Measurements from ENCODE around the gene PARVA. TPM values are rescaled to one million over a fixed set of nuclear protein-coding genes. Genes with fewer than 3 reads are reported as not detected.

Gene PARVA
- total RNA-seq, 1 experiment from 2014 or later: 18.1 TPM

- H2BK5ac ChIP-seq (ENCODE audit: insufficient read length, low read length): no peak overlapping the region
- no peak overlapping the region for H4K5ac ChIP-seq (ENCODE audit: insufficient read length, low read depth, low read length)
- H3K23me2 ChIP-seq (ENCODE audit: insufficient read length, low read depth, low read length, poor library complexity, severe bottlenecking): no peaks in the 10 kb centered on the region
- Mint-ChIP-seq H3K9me3 (no peaks in the 10 kb centered on the region), H3K27ac (no peak overlapping the region), H3K36me3 (ENCODE audit: insufficient read depth in 1 of 3, low read depth in 3 of 3) (peaks cover 0 to 2% (median 0%) of the 10 kb centered on the region in 3 experiments; a peak in 1 of 7 replicates), H3K4me3 (no peak overlapping the region), H3K4me1 (peaks cover 0 to 2% of the 10 kb centered on the region in 2 experiments; a peak in 1 of 4 replicates), H3K27me3 (ENCODE audit: low read depth) (no peaks in the 10 kb centered on the region; the same call in 1 of the 2 replicates)
- H2BK15ac ChIP-seq (ENCODE audit: low read depth, low read length): no peak overlapping the region
- H3K23ac ChIP-seq (ENCODE audit: insufficient read length, low read depth, low read length): no peak overlapping the region
- no peaks in the 10 kb centered on the region for H3K79me2 ChIP-seq (ENCODE audit: insufficient read depth, low read length)
- H4K8ac ChIP-seq (replicated peaks; ENCODE audit: insufficient read length, low read depth, low read length): no peak overlapping the region
- no peak overlapping the region for H3K4ac ChIP-seq (ENCODE audit: low read depth, low read length)
- no peaks in the 10 kb centered on the region for H3K27me3 ChIP-seq (ENCODE audit: insufficient read depth, low read length)
- no peak for TF ChIP-seq CTCF (conservative IDR thresholded peaks at IDR 0.05)
- no peak overlapping the region for H3K56ac ChIP-seq (ENCODE audit: insufficient read length, low read depth, low read length)
- no peaks in the 10 kb centered on the region for H3K9me3 ChIP-seq (ENCODE audit: control insufficient read depth, low read depth, low read length)
- H2BK120ac ChIP-seq (ENCODE audit: low read depth, low read length, poor library complexity, severe bottlenecking): no peak overlapping the region
- H3K4me2 ChIP-seq (ENCODE audit: insufficient read depth, insufficient read length, low read length): no peak overlapping the region
- no peak overlapping the region for H3K14ac ChIP-seq (ENCODE audit: insufficient read depth, low read length)
- H3K4me1 ChIP-seq (ENCODE audit: insufficient read depth, low read length): no peaks in the 10 kb centered on the region
- no peak overlapping the region for H3K9ac ChIP-seq (ENCODE audit: extremely low read depth, insufficient read length, low read length)
- no CpG with 5 or more reads among the region's 2 CpGs for WGBS (ENCODE audit: extremely low coverage, insufficient read length, low lambda C conversion rate)
- H3K79me1 ChIP-seq (ENCODE audit: insufficient read depth, low read depth, low read length, poor library complexity, severe bottlenecking): no peaks in the 10 kb centered on the region
- H2AFZ ChIP-seq (ENCODE audit: low read length): no peak overlapping the region
- H2AK5ac ChIP-seq (ENCODE audit: insufficient read length, low read length): no peak overlapping the region
- H3K18ac ChIP-seq (ENCODE audit: insufficient read length, low read depth, low read length): no peak overlapping the region
- no peak for DNase-seq
- no peak overlapping the region for H3K27ac ChIP-seq (ENCODE audit: insufficient read length, low read depth, low read length)
- no peaks in the 10 kb centered on the region for H4K20me1 ChIP-seq (ENCODE audit: control insufficient read depth, insufficient read depth, insufficient read length)
- H4K91ac ChIP-seq (ENCODE audit: insufficient read length, low read depth, low read length): no peak overlapping the region
- no peak overlapping the region for H3T11ph ChIP-seq (ENCODE audit: low read length)
- H2BK12ac ChIP-seq (ENCODE audit: insufficient read length, low read depth, low read length): no peak overlapping the region
- H2BK20ac ChIP-seq (ENCODE audit: low read depth, low read length, poor library complexity, severe bottlenecking): no peak overlapping the region
These were observed 124.7 kb downstream of the PARVA start for GRCh38 chr11:12502046-12502445.
